ENCODE measurements around the gene ZMYND8. TPM values are rescaled to one million over a fixed set of nuclear protein-coding genes. Genes with fewer than 3 reads are reported as not detected.
A peak's percentile ranks its signal among the peaks of the same experiment; 100 is the strongest.
"Not testable (repeated sequence)": the region's sequence is repeated elsewhere in the genome, so short reads cannot be mapped to it uniquely, and the experiment has no call there.

Gene ZMYND8
- total and polyA plus RNA-seq, 11 donors, result 11.3 to 46.4 (median 28.7) TPM

GRCh38 chr20:47266847-47267515 lies 89.5 kb downstream of the ZMYND8 start:
- intact Hi-C loops (cut with DNase I), result loop anchor here in 4 of 10 donors (5.0 to 10.0 kb wide), 3 partner anchors 65 to 512 kb away; no protein-coding TSS in a partner anchor
- H3K27ac ChIP-seq, result no peak overlapping the region
- H3K9me3 ChIP-seq, result no peaks in the 10 kb centered on the region
- H3K36me3 ChIP-seq, result peaks cover 0 to 48% (median 28%) of the 10 kb centered on the region in 9 donors
- no peak overlapping the region for H3K4me3 ChIP-seq
- peaks cover 0 to 28% (median 7%) of the 10 kb centered on the region in 12 donors for H3K4me1 ChIP-seq
- no peak for DNase-seq
- no peaks in the 10 kb centered on the region for H3K27me3 ChIP-seq
- TF ChIP-seq CTCF (IDR thresholded peaks at IDR 0.05) (no peak), POLR2A (IDR thresholded peaks at IDR 0.05) (no peak)
- ATAC-seq, result no peak
- WGBS, 4 donors, result 56 to 72% (median 66%) methylated on average over 7 of the region's 7 CpGs

DNA sequence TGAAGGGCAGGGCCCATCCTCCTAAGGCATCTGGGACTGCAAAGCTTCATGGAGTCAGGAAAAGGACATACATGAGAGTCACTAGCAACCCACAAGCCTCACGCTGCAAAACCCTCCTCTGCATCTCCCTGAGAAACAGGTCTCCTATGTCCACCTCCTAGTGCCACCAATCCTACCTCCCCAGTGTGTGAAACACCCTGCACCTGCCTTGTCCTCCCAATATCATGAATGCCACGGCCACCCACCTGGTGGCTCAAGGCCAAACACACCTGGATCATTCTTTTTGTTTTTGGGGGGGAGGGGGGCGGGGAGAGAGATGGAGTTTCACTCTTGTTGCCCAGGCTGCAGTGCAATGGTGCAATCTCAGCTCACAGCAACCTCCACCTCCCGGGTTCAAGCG lies 90.5 kb downstream of the ZMYND8 start:
- no peaks in the 10 kb centered on the region for H3K9me3 ChIP-seq
- TF ChIP-seq POLR2A (IDR thresholded peaks at IDR 0.05) (no peak), CTCF (IDR thresholded peaks at IDR 0.05) (no peak)
- DNase-seq (no peak), ATAC-seq (no peak)
- peaks cover 0 to 28% (median 7%) of the 10 kb centered on the region in 12 donors for H3K4me1 ChIP-seq
- WGBS, 4 donors, result 91 to 97% (median 95%) methylated on average over 5 of the region's 5 CpGs
- peaks cover 0 to 53% (median 38%) of the 10 kb centered on the region in 9 donors for H3K36me3 ChIP-seq
- no peak overlapping the region for H3K27ac ChIP-seq
- no peaks in the 10 kb centered on the region for H3K27me3 ChIP-seq
- intact Hi-C loops (cut with DNase I), result loop anchor here in 4 of 10 donors (5.0 to 10.0 kb wide), 3 partner anchors 64 to 511 kb away; no protein-coding TSS in a partner anchor
- no peak overlapping the region for H3K4me3 ChIP-seq

DNA sequence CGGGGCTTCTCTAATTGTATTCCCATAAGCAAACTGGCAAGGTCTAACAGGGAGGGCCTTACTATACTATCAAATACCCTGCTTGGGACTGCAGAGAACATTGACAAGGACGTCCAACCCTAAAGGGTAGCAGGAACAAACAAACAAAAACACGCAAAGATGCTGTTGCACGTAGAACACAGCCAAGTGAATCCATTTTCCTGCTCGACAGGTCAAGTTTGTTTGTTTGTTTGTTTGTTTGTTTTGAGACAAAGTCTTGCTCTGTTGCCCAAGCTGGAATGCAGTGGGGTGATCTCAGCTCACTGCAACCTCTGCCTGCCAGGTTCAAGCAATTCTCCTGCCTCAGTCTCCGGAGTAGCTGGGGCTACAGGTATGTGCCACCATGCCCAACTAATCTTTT lies 91.3 kb downstream of the ZMYND8 start:
- no peaks in the 10 kb centered on the region for H3K9me3 ChIP-seq
- ATAC-seq (no peak), DNase-seq (no peak)
- H3K36me3 ChIP-seq, result peaks cover 0 to 61% (median 44%) of the 10 kb centered on the region in 9 donors
- intact Hi-C loops (cut with DNase I), result loop anchor here in 4 of 10 donors (5.0 to 10.0 kb wide), 3 partner anchors 63 to 510 kb away; no protein-coding TSS in a partner anchor
- H3K4me1 ChIP-seq, result peaks cover 0 to 28% (median 7%) of the 10 kb centered on the region in 12 donors
- WGBS, 4 donors, result 78 to 84% (median 80%) methylated on average over 6 of the region's 6 CpGs
- no peaks in the 10 kb centered on the region for H3K27me3 ChIP-seq
- TF ChIP-seq CTCF (IDR thresholded peaks at IDR 0.05), result no peak
- no peak for TF ChIP-seq POLR2A (IDR thresholded peaks at IDR 0.05)
- H3K27ac ChIP-seq, result no peak overlapping the region
- H3K4me3 ChIP-seq, result no peak overlapping the region

DNA sequence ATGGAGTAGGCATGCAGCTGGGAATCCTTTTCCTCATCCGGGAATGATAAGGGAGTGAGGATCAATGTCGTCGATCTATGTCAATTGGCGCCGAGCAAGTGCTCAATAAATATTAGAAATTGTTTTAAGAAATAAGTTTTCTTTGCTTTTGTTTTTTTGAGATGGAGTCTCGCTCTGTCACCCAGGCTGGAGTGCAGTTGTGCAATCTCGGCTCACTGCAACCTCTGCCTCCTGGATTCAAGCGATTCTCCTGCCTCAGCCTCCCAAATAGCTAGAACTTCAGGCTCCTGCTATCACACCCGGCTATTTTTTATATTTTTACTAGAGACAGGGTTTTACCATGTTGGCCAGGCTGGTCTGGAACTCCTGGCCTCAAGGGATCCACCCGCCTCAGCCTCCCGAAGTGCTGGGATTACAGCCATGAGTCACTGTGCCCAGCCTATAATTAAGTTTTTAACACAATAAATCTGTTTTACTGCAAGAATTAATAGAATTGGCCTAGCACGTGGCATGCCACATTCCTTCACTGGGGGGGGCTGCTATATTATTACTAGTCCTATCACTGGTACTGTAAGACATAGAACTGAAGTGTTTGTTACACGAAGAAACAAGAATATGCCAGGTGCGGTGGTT lies 92.2 kb downstream of the ZMYND8 start:
- H3K4me1 ChIP-seq, result peaks cover 0 to 31% (median 10%) of the 10 kb centered on the region in 12 donors
- 79 to 89% (median 85%) methylated on average over 14 of the region's 14 CpGs for WGBS, 4 donors
- H3K27me3 ChIP-seq, H3K4me3 ChIP-seq, DNase-seq, ATAC-seq, H3K9me3 ChIP-seq: not testable (repeated sequence)
- peak overlapping the region in 6 of 12 donors; percentile 11 to 76 (median 46) for H3K27ac ChIP-seq
- peaks cover 0 to 56% (median 38%) of the 10 kb centered on the region in 9 donors for H3K36me3 ChIP-seq
- intact Hi-C loops (cut with DNase I), result loop anchor here in 5 of 10 donors (5.0 to 10.0 kb wide), 4 partner anchors 52 to 509 kb away; no protein-coding TSS in a partner anchor

All from heart left ventricle (tissue), 16 donors.